RPMI8226 (cell line): ENCODE results near the gene SLC38A9.
"Not testable (repeated sequence)": the region's sequence is repeated elsewhere in the genome, so short reads cannot be mapped to it uniquely, and the experiment has no call there.

Experiments used
- DNase-seq: peaks from one replicate; pipeline ENCODE4 v3.0.0-alpha.2; 2015

Gene SLC38A9

GRCh38 chr5:55608595-55609349 lies 103.4 kb downstream of the SLC38A9 start:
- no peak for DNase-seq

DNA sequence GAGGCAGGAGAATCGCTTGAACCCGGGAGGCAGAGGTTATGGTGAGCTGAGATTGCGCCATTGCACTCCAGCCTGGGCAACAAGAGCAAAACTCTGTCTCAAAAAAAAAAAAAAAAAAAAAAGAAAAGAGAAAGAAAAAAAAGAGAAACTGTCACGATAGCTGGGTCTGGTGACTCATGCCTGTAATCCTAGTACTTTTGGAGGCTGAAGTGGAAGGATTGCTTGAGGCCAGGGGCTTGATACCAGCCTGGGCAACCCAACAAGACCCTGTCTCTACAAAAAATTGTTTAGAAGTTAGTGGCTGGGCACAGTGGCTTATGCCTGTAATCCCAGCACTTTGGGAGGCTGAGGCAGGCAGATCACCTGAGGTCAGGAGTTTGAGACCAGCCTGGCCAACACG lies 104.8 kb downstream of the SLC38A9 start:
- not testable (repeated sequence) for DNase-seq

DNA sequence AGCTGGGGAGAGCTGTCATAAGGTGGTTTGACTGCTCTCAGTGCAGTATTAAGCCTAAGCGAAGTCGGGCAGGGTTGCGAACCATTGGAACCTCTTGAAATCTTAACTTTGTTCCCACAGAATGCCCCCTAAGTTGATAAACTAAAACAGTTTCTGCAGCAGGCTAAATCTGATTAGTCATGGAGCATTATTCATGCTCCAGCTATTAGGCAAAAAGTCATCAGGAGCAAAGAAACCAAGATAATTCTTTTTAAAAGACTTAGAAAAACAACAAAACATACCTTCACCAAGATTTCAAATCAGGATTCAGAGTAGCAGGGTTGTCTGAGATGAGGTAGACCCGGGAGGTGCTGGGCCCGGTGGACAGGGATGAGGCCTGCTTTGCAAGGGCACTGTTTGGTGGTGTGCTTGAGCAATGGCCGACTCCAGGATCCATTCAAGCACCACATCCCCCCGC lies 107.5 kb downstream of the SLC38A9 start:
- no peak for DNase-seq

- peak; percentile 16 for DNase-seq
Observed at GRCh38 chr5:55603922-55604321, 108.2 kb downstream of the SLC38A9 start.

DNA sequence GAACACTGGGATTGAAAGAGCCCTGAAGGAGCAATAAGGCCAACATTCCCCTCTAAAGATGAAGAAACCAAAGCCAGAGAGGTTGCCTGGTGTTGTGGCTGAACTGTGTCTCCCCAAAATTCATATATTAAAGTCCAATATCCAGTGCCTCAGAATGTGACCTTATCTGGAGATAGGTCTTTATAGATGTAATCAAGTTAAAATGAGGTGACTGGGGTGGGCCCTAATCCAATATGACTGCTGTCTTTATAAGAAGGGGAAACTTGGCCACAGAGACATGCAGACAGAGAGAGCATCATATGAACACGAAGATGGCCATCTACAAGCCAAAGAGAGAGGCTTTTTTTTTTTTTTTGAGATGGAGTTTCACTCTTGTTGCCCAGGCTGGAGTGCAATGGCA lies 110.5 kb downstream of the SLC38A9 start:
- no peak for DNase-seq

GRCh38 chr5:55601204-55601618 lies 110.9 kb downstream of the SLC38A9 start:
- no peak for DNase-seq

DNA sequence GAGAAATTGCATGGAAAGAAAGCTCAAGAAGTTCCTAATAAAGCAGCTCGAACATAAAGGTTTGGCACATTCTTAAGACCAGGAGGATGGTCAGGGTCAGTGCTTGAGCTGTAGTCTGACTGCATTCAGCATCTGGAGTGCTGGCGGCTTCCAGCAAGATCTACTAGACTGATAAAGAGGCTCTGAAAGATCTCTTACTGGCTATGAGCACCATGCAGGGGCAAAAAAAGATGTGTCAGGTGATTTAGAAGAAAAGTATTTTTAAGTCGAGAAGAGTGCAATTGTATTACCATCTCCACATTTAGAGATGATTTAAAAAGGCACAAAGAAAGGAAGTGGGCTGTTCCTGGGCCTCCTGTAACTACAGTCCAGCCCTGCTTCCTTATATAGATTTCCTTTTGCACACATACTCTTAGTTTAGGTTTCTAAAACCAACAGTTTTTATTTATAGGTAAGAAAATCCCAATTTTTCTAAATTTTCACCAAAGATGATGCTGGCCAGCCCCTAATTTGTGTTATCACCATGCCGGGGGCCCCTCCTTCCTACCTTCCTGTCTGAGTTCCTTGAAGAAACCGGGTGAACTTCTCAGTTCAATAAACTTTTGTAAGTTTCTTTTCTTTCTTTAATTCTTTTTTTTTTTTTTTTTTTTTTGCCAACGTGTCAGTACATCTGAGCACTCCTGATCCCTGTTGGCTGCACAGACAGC lies 111.5 kb downstream of the SLC38A9 start:
- no peak for DNase-seq

DNA sequence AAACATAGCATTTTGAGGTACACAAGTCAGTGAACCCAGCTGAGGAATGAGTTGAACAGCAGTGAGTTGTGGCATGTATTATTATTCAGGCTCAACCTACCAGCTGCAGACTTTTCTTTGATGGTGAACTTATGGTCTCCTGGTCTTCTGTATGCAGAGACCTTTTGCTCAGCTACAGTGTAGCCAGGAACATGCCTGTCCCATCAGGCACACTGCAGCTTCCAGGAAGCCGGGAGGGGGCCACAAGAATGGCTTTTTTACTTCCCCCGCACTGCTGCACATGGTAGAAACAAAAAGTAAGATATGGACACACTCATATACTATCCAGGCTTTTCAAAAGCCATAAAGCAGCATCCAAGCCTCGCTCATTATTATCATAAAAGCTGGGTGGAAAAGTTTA lies 112.0 kb downstream of the SLC38A9 start:
- DNase-seq: no peak

DNA sequence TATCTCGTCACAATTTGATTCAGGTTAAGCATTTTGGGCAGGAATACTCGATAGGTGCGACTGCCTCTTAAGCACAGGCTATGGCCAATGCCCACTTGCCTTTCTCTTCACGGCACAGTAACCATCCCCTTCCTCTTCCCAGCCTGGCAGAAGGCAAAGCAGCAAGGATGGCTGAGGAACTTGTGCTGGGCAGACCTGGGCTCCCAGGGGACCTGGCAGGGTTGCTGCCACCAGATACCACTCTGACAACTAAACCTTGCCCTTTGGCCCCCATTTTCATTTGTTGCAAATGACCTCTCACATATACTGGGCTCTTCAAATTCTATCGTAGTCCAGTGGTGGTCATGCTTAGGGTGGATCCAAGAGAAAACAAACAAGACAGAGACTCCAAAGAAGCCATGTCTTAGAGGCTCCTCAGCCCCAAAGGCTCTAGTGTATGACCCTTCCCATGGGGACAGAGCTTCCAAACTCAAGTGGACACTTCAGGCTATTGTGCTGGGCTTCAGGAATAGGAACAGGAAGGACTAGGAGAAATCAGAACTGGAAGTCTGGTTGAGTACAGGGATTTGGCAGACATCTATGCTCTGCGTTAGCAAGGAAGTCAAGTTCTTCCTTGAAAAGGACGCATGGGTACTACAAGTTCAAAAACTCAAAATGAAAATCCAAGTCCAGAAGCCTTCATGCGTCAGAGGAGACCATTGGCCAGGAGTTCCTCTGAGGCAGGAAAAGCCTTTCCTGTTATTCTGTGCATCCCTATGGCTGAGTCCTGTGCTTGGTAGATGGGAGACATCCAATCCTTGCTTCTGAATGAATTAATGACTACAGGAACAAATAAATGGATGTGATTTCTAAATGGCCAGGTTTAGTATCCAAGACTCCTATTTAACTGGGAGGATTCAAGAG lies 112.7 kb downstream of the SLC38A9 start:
- no peak for DNase-seq

DNA sequence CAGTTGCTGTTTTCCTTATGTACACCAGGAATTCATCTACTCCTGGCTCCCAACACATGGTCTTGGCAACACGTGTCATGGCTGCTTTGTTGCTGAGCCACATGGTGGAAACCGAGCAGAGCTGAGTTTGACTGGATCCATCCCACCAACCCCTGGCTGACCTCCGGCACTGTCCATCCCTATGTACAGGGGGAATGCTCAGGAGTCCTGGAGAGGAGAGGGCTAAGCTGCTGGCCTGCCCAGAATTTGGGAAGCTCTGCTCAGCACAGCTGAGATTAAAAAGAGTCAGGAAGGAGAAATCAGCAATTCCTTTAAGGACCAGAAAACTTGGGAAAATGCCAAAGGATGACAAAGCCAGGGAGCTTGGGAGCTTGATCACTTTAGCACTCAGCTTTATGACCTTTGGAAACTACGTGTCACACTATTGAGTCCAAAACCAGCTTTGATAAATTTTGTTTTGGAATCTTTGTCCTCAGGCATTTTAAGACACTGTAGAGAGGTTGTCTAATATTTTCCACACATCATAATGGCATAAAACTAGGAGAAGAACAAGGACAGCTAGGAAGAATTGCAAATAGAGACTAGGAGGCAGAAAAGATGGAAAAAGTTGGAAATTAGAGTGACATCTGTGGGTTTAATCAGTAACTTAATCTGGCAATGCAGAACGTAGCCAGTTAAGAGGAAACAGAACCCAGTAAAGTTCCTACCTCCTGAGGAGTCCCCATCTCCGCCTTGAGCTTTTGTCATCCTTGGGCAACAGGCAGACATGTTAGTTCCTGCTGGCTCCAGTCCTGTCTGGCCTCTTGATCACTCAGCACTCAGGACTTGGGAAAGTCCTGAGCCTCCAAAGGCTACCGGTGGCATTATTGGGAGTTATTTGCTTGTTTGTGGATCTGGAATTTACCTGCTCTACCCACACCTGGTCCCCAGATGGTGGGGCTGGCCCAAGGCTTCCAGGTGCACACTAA lies 114.8 kb downstream of the SLC38A9 start:
- no peak for DNase-seq

GRCh38 chr5:55594671-55595070 lies 117.5 kb downstream of the SLC38A9 start:
- DNase-seq: no peak

DNA sequence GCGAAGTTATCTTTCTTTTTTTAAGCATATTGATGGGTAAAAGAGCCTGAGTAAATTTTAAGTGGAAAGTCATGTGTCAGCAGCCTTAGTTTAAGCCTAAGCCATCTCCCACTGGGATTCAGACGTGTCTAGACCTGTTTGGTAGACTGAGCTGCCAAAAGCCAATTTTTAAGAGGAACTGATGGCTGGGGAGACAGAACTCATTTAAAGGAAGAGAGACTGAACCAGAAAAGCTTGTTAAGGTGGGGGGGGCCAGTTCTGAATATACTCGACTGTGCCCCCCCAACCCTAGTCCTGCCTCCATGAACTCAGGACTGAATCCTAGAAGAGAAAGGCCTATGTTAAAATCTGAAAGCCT lies 119.0 kb downstream of the SLC38A9 start:
- no peak for DNase-seq

GRCh38 chr5:55592388-55593114 lies 119.6 kb downstream of the SLC38A9 start:
- no peak for DNase-seq

GRCh38 chr5:55591686-55592085 lies 120.4 kb downstream of the SLC38A9 start:
- no peak for DNase-seq

DNA sequence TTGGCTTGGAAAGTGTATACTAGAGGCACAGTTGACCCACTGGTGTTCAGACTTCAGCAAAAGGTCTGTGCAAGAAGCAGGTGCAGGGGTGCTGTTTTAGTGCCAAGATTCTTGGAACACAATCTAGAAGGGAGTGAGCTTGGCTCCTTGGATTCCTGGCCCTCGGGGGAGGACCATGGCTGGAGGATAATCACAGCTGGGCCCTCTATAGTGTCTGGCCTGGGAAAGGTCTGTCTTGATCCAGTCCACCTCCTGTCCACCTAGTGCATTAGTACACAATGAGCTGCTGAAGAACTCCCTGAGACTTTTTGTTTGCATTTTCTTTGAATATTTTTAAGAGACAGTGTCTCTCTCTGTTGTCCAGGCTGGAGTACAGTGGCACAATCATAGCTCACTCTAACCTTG lies 126.9 kb downstream of the SLC38A9 start:
- DNase-seq: no peak

DNA sequence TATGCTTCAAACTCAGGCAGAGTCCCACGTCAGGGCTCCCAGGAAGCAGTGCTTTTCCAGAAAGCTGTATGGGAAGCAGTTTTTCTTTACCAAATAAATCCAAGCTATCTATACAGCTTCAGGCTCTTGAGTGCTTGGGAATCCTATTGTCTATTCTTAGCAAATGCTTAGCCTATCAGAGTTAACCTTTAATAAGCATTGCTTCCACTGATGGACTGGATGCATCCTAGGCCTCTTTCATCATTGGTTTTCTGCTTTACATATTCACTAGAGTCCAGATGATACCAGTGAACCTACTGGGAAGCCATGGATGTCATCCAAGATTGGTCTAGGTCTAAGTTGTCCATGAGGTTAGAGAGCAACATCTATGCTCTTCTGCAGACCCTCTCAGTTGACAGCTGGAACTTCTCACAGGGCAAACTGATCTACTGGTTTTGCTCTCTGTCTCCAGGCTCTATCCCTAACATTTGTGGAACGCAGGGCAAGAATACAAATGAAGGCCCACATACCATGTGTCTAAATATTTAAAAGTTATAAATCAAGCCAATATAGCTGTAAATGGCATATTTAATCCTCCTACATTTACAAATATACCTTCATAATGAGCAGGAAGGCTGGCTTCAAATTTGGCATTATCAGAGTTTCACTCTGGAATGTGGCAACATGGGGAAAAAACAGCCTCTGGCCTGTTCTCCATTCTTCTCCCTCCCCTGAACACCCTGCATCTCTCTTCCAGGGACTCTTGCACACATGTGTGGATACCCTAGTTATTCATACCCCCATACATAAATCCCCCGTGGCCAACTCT lies 127.5 kb downstream of the SLC38A9 start:
- no peak for DNase-seq

DNA sequence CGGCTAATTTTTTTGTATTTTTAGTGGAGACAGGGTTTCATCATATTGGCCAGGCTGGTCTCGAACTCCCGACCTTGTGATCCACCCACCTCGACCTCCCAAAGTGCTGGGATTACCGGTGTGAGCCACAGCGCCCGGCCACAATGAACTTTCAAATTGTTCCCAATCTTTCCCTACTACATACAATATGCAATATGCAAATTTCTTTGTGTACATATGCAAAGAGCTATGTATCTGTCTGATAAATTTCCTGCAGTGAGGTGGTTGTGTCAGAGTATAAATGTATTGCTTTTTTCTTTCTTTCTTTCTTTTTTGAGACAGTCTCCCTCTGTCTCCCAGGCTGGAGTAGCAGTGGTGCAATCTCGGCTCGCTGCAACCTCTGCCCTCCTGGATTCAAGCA lies 128.5 kb downstream of the SLC38A9 start:
- no peak for DNase-seq

DNA sequence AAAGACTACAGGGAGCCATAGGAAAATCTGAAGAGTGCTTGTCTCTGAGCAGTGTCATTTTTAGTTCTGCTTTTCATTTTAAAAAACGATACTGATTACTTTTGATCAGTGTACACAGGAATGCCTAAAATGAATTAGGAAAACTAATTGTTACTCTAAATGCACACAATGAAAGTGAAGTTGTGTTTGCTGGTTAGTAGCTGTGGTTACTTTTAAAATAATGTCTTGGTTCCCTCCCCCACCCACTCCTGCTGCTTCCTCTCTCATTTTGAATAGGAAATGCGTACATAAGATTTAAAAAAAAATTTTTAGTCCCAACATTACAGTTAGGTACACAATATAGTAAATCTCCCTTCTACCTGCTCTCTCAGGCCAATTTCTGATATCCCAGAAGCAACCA lies 129.9 kb downstream of the SLC38A9 start:
- DNase-seq: no peak

GRCh38 chr5:55580042-55580441 lies 132.1 kb downstream of the SLC38A9 start:
- no peak for DNase-seq

DNA sequence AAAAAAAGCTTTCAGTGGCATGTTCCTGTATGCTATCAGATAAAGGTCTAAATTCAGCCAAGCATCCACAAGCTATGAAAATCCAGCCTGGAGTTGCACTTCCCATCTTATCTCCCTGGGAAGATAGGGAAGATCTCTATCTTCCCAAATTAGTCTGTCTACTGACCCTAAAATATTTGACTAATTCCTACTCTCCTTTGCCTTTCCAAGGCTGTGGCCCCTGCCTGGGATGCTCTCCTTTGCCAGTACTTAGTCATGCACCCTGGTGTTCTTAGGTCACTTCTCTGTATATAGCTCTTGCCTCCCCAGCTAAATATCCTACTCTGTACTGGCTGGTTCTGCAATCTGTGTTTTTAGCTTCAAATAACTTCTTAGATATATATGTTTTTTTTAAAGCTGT lies 133.4 kb downstream of the SLC38A9 start:
- DNase-seq: no peak
